ELR (cell line): ENCODE results near the gene FOXN3.
"Not testable (repeated sequence)": the region's sequence is repeated elsewhere in the genome, so short reads cannot be mapped to it uniquely, and the experiment has no call there.

Source experiments
- DNase-seq: peaks from one replicate; pipeline ENCODE4 v3.0.0-alpha.2; 2015; ENCODE audit warnings: low read depth

Gene FOXN3

GRCh38 chr14:89276424-89276975 is 140.5 kb downstream of the FOXN3 start:
- peak; percentile 20 for DNase-seq

GRCh38 chr14:89270439-89271227 is 146.4 kb downstream of the FOXN3 start:
- no peak for DNase-seq

DNA sequence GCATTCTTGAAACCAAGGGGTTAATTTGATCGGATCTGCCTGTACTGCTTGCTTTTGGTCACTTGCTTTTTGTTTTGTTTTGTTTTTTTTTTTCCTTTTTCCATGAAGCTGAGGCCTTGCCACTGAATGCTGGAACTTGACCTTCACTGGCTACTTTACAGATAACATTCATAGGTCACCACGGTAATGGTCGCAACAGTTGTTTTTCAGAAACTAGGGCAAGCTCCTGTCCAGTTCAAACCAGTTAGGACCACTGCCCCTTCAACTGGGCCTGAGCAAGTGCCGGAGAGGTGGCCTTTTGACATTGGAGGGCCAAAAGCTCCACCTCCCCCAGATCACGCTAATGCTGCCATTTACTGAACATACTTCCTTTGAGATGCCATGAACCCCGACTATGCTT is 147.6 kb downstream of the FOXN3 start:
- no peak for DNase-seq

- DNase-seq = no peak
Measured at GRCh38 chr14:89268514-89268913, 148.5 kb downstream of the FOXN3 start.

GRCh38 chr14:89267656-89268055 is 149.4 kb downstream of the FOXN3 start:
- no peak for DNase-seq

- no peak for DNase-seq
Measured at GRCh38 chr14:89267163-89267562, 149.9 kb downstream of the FOXN3 start.

- DNase-seq = peak; percentile 6
Measured at GRCh38 chr14:89266754-89267153, 150.3 kb downstream of the FOXN3 start.

GRCh38 chr14:89265234-89265633 is 151.8 kb downstream of the FOXN3 start:
- no peak for DNase-seq

DNA sequence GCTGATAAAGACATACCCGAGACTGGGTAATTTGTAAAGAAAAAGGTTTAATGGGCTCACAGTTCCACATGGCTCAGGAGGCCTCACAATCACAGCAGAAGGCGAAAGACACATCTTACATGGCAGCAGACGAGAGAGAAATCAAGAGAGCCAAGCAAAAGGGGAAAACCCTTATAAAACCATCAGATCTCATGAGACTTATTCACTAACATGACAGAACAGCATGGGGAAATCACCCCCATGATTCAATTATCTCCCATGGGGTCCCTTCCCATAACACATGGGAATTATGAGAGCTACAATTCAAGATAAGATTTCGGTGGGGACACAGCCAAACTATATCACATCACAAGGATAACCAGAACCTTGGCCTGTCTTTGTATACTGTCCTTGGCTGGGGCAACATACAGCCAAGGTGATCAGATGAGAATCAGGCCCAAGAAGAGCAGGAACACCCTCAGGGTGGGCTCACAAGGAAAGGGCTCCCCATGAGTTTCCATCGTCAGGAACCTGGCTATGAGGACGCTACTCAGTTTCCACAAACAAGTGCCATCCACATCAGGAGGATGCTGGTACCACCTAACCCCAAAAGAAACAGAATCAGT is 152.7 kb downstream of the FOXN3 start:
- DNase-seq = no peak

DNA sequence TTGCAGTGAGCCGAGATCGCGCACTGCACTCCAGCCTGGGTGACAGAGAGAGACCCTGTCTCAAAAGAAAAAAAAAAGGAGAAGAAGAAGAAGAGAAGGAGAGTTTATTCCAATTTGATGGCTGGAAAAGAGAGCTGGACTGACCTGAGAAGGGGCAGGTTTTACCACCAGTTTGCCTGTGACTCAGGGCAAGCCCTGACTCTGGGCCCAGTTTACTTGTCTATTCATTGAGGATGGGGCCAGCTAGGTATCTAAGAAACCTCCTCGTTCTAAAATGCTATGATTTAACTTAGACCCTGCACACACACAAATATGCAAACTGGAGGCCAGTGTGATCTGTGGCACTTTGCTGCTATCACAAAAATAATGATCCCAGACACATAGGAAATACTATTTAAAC is 155.0 kb downstream of the FOXN3 start:
- no peak for DNase-seq

- no peak for DNase-seq
Measured at GRCh38 chr14:89260898-89261297, 156.1 kb downstream of the FOXN3 start.

GRCh38 chr14:89259951-89260609 is 157.0 kb downstream of the FOXN3 start:
- DNase-seq = no peak

GRCh38 chr14:89258728-89259273 is 158.2 kb downstream of the FOXN3 start:
- no peak for DNase-seq

DNA sequence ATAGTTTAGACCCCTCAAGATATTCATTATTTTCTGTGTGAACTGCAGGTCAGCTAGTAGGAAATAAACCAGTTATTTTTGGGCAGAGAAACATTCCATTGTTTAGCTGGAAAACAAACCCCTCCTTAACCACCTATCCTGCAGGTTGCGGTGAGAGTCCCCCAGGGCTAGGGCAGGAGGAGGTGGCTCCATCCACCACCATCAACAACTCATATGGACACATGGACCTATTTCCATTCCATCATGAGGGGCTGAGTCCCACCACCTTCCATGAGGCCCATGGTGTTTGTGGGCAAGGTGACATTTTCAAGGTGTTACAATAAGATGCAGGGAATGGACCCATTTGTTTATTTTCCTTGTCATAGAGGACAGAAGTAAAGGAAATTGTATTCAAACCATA is 160.1 kb downstream of the FOXN3 start:
- no peak for DNase-seq

DNA sequence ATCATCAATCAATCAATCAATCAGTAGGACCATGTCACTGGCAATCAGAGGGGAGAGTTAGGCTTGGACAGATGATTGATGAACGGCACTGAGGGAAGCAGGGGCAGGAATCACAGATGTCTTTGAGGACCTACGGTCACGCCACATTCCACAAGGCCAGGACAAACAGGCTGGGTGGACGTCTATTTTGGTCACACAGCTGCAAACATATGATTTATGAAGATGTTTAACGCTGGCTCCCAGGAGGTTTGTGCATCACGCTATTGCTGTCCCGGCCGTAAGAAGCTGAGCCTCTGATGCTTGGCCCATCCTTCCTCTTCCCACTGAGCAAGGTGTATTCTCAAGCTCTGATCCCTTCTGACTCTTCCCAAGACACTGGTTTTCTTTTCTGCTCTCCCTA is 160.8 kb downstream of the FOXN3 start:
- no peak for DNase-seq

DNA sequence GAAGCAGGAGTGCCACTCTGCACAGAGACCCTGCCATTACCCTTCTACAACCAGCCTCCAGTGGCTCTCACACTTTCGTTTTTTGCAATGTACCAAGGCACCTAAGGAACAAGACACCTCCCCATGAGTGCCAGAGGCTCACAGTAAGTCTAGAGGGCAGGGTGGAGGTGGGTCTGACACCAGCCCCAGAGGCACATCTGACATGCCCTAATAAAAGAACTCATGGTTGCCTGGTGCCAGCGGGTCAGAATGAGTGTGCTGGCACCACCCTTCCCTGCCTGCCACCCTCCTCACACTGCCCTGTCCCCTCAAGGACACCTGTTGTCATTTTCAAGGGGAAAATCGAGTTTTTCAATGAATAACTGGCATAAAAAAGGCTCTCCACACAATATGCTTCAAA is 161.2 kb downstream of the FOXN3 start:
- DNase-seq = no peak

- DNase-seq = no peak
Measured at GRCh38 chr14:89255012-89255411, 162.0 kb downstream of the FOXN3 start.

GRCh38 chr14:89254166-89254909 is 162.7 kb downstream of the FOXN3 start:
- DNase-seq = no peak

DNA sequence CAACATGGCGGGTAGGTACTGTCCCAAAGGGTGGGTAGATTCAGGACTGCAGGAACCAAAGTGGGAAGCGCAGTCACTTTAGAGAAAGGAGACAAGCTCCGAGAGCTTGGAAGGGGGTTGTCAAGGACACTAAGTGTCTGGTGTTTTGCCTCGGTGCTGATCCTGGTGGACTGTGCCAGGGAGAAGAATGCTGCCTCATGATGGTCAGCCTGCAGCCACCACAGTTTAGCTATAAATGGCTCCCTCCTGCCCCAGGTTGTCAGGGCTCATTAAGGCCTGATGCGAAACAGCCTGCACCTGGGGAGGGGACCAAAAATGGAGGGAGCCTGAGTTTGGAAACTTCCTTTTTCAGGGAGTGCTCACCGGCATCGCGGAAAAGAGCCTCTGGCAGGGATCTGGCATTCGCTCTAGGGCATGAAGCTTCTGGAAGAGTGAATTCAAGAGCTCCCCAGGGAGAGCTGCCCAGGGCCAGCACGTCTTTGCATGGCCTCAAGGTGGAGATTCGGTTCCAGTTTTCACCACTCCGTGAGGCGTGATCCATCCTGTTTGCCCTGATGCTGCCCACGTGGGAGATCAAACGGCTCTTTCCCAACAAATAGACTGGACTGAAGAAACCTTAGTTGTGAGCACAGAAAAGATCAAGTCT is 164.0 kb downstream of the FOXN3 start:
- DNase-seq = no peak

DNA sequence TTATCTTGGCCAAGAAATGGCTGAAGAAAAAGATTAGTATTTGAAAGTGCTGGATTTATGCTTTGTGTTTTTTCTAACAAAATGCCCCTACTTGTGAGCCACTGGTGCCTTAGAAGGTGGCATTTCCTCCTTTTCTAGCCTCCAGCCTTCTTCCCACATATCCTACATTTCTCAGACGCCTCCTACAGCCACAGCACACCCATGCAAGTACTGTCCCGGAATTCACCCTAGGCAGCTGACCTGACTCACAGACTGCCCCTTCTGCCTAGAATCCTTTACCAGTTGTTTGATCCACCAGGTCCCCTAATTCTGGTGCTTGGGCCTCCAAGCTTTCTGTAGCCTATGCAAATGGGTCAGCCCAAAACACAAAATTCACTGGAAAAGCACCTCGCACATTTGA is 166.0 kb downstream of the FOXN3 start:
- DNase-seq = peak; percentile 4

- not testable (repeated sequence) for DNase-seq
Measured at GRCh38 chr14:89250655-89250975, 166.4 kb downstream of the FOXN3 start.
